Tibial nerve (tissue), 3 donors: ENCODE measurements around the gene YDJC.

ENCODE experiments used
- CTCF ChIP-seq, 5 experiments: fragments of 200-600 bp in 3 of 5; fragments of 450-650 bp in 2 of 5; sonication (generic) in 3 of 5; IDR thresholded peaks; one replicate each; pipeline ENCODE4 v1.5.1; 2016 to 2019; ENCODE audit warnings: antibody characterized with exemption in 5 of 5, mild to moderate bottlenecking in 3 of 5, moderate library complexity in 2 of 5
- POLR2A ChIP-seq, 2 donors: fragments of 450-650 bp; IDR thresholded peaks; one replicate each; pipeline ENCODE4 v1.6.1; 2017; ENCODE audit warnings: antibody characterized with exemption in 2 of 2, mild to moderate bottlenecking in 2 of 2, moderate library complexity in 2 of 2

- TF ChIP-seq CTCF (IDR thresholded peaks at IDR 0.05): no peak
- no peak for TF ChIP-seq POLR2A (IDR thresholded peaks at IDR 0.05)
Measured at GRCh38 chr22:21643533-21644357, 13.9 kb upstream of the YDJC start.
